ENCODE measurements around the gene MRPL45.
"Not testable (repeated sequence)": the region's sequence is repeated elsewhere in the genome, so short reads cannot be mapped to it uniquely, and the experiment has no call there.

- TF ChIP-seq, protein P1, sequence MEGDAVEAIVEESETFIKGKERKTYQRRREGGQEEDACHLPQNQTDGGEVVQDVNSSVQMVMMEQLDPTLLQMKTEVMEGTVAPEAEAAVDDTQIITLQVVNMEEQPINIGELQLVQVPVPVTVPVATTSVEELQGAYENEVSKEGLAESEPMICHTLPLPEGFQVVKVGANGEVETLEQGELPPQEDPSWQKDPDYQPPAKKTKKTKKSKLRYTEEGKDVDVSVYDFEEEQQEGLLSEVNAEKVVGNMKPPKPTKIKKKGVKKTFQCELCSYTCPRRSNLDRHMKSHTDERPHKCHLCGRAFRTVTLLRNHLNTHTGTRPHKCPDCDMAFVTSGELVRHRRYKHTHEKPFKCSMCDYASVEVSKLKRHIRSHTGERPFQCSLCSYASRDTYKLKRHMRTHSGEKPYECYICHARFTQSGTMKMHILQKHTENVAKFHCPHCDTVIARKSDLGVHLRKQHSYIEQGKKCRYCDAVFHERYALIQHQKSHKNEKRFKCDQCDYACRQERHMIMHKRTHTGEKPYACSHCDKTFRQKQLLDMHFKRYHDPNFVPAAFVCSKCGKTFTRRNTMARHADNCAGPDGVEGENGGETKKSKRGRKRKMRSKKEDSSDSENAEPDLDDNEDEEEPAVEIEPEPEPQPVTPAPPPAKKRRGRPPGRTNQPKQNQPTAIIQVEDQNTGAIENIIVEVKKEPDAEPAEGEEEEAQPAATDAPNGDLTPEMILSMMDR (IDR thresholded peaks at IDR 0.05; ENCODE audit: insufficient read depth, low read length): not testable (repeated sequence)
- not testable (repeated sequence) for TF ChIP-seq POLR2AphosphoS5 (IDR thresholded peaks at IDR 0.05; ENCODE audit: low read depth); SPI1 (IDR thresholded peaks at IDR 0.05; ENCODE audit: borderline replicate concordance, low read depth); GABPA (IDR thresholded peaks at IDR 0.05; ENCODE audit: low read depth)
- TF ChIP-seq, protein P2, sequence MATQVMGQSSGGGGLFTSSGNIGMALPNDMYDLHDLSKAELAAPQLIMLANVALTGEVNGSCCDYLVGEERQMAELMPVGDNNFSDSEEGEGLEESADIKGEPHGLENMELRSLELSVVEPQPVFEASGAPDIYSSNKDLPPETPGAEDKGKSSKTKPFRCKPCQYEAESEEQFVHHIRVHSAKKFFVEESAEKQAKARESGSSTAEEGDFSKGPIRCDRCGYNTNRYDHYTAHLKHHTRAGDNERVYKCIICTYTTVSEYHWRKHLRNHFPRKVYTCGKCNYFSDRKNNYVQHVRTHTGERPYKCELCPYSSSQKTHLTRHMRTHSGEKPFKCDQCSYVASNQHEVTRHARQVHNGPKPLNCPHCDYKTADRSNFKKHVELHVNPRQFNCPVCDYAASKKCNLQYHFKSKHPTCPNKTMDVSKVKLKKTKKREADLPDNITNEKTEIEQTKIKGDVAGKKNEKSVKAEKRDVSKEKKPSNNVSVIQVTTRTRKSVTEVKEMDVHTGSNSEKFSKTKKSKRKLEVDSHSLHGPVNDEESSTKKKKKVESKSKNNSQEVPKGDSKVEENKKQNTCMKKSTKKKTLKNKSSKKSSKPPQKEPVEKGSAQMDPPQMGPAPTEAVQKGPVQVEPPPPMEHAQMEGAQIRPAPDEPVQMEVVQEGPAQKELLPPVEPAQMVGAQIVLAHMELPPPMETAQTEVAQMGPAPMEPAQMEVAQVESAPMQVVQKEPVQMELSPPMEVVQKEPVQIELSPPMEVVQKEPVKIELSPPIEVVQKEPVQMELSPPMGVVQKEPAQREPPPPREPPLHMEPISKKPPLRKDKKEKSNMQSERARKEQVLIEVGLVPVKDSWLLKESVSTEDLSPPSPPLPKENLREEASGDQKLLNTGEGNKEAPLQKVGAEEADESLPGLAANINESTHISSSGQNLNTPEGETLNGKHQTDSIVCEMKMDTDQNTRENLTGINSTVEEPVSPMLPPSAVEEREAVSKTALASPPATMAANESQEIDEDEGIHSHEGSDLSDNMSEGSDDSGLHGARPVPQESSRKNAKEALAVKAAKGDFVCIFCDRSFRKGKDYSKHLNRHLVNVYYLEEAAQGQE (IDR thresholded peaks at IDR 0.05; ENCODE audit: insufficient replicate concordance, low read depth): not testable (repeated sequence)
These were observed 8.6 kb upstream of the MRPL45 start for GRCh38 chr17:38288217-38288827.
